CD14-positive monocyte (primary cell): ENCODE data around the gene GMCL2. TPM values are rescaled to one million over a fixed set of nuclear protein-coding genes. Genes with fewer than 3 reads are reported as not detected.

ENCODE experiments used
- DNase-seq, 3 donors: peaks; one replicate each; pipeline ENCODE4 v3.0.0-alpha.2; 2011 to 2022
- H2AFZ ChIP-seq: 2 replicates; pipeline ENCODE4 v1.6.0; 2012; ENCODE audit warnings: mild to moderate bottlenecking, low read depth, low read length, inconsistent platforms; ENCODE audit not compliant: insufficient read depth, poor library complexity, severe bottlenecking
- H3K27ac ChIP-seq, 2 donors: 1 replicate in 1 of 2; 2 replicates in 1 of 2; pipeline ENCODE4 v1.5.1; 2012 to 2013; ENCODE audit warnings: low read length in 2 of 2, control low read depth in 1 of 2, inconsistent platforms in 1 of 2, low read depth in 1 of 2, mild to moderate bottlenecking in 1 of 2
- H3K27me3 ChIP-seq, 2 donors: one replicate each; pipeline versions ENCODE4 v1.6.0 to v1.6.1; 2011 to 2013; ENCODE audit warnings: low read length in 2 of 2; ENCODE audit not compliant: control insufficient read depth in 2 of 2, insufficient read depth in 2 of 2
- H3K36me3 ChIP-seq, 2 donors: replicated peaks in 1 of 2; 1 replicate in 1 of 2; 2 replicates in 1 of 2; pipeline versions ENCODE4 v1.5.1 to v1.6.1; 2012 to 2013; ENCODE audit warnings: low read length in 2 of 2, control low read depth in 1 of 2, inconsistent platforms in 1 of 2, mild to moderate bottlenecking in 1 of 2; ENCODE audit not compliant: insufficient read depth in 2 of 2, control insufficient read depth in 1 of 2
- H3K4me1 ChIP-seq, 2 donors: 1 replicate in 1 of 2; 2 replicates in 1 of 2; pipeline versions ENCODE4 v1.5.1 to v1.6.1; 2012 to 2013; ENCODE audit warnings: low read length in 2 of 2, control low read depth in 1 of 2, inconsistent platforms in 1 of 2, mild to moderate bottlenecking in 1 of 2, moderate library complexity in 1 of 2; ENCODE audit not compliant: insufficient read depth in 2 of 2, control insufficient read depth in 1 of 2
- H3K4me2 ChIP-seq: replicated peaks from 2 replicates; pipeline ENCODE3; 2012; ENCODE audit warnings: low read length, moderate library complexity, mild to moderate bottlenecking; ENCODE audit not compliant: poor library complexity, severe bottlenecking; ENCODE audit errors: extremely low read depth
- H3K4me3 ChIP-seq, 3 experiments: fragments of 200-600 bp in 1 of 3; sonication (generic) in 1 of 3; replicated peaks in 1 of 3; 1 replicate in 2 of 3; 2 replicates in 1 of 3; pipeline ENCODE4 v1.5.1; 2011 to 2013; ENCODE audit warnings: low read length in 3 of 3, mild to moderate bottlenecking in 3 of 3, control low read depth in 2 of 3, low read depth in 2 of 3, inconsistent platforms in 1 of 3, moderate library complexity in 1 of 3
- H3K79me2 ChIP-seq: 2 replicates; pipeline ENCODE4 v1.6.0; 2012; ENCODE audit warnings: mild to moderate bottlenecking, control low read depth, inconsistent platforms, low read length, moderate library complexity; ENCODE audit not compliant: insufficient read depth
- H3K9ac ChIP-seq: 2 replicates; pipeline ENCODE4 v1.6.0; 2017; ENCODE audit warnings: low read length, mild to moderate bottlenecking; ENCODE audit not compliant: insufficient read depth, poor library complexity, severe bottlenecking
- H3K9me3 ChIP-seq, 2 donors: replicated peaks in 1 of 2; 1 replicate in 1 of 2; 2 replicates in 1 of 2; pipeline versions ENCODE4 v1.5.1 to v1.6.1; 2012 to 2013; ENCODE audit warnings: low read length in 2 of 2, control low read depth in 1 of 2; ENCODE audit not compliant: control insufficient read depth in 1 of 2, insufficient read depth in 1 of 2
- H4K20me1 ChIP-seq: 2 replicates; pipeline ENCODE4 v1.6.0; 2012; ENCODE audit warnings: mild to moderate bottlenecking, low read length, control low read depth, moderate library complexity; ENCODE audit not compliant: insufficient read depth
- H3K27ac Mint-ChIP-seq, 7 donors: one replicate each; pipeline ENCODE4 v1.8.0; 2020; ENCODE audit warnings: mild to moderate bottlenecking in 7 of 7, mixed read lengths in 7 of 7, moderate library complexity in 6 of 7, inconsistent platforms in 2 of 7
- H3K27me3 Mint-ChIP-seq, 3 donors: one replicate each; pipeline ENCODE4 v1.8.0; 2021 to 2022; ENCODE audit warnings: low read depth in 3 of 3, mild to moderate bottlenecking in 3 of 3, mixed read lengths in 3 of 3, moderate library complexity in 3 of 3, inconsistent platforms in 1 of 3
- H3K36me3 Mint-ChIP-seq, 2 donors: one replicate each; pipeline ENCODE4 v1.8.0; 2020; ENCODE audit warnings: mixed read lengths in 2 of 2, inconsistent platforms in 1 of 2, mild to moderate bottlenecking in 1 of 2
- H3K4me1 Mint-ChIP-seq: one replicate; pipeline ENCODE4 v1.8.0; 2020; ENCODE audit warnings: mild to moderate bottlenecking, mixed read lengths
- H3K4me3 Mint-ChIP-seq, 2 donors: one replicate each; pipeline ENCODE4 v1.8.0; 2020; ENCODE audit warnings: mild to moderate bottlenecking in 2 of 2, mixed read lengths in 2 of 2, moderate library complexity in 1 of 2
- H3K9me3 Mint-ChIP-seq, 7 donors: one replicate each; pipeline ENCODE4 v1.8.0; 2020 to 2022; ENCODE audit warnings: mixed read lengths in 7 of 7, mild to moderate bottlenecking in 6 of 7, moderate library complexity in 6 of 7, inconsistent platforms in 2 of 7
- CTCF ChIP-seq: fragments of 200-600 bp; IDR thresholded peaks from one replicate; pipeline ENCODE4 v1.8.0; 2022; ENCODE audit warnings: antibody characterized with exemption, mild to moderate bottlenecking
- WGBS: methylation state at CpG from one replicate; pipeline ENCODE4 v1.1.5; 2013; ENCODE audit warnings: missing lambda C conversion rate; ENCODE audit not compliant: insufficient coverage; 5-methylcytosine and 5-hydroxymethylcytosine counted together
- intact Hi-C, 2 donors: fragments of 100-400 bp; cut with micrococcal nuclease; formaldehyde crosslinking; loops; one replicate each; pipeline versions ENCODE4 v1.15.0 to v1.15.1; 2023
- polyA plus RNA-seq, 3 donors: library from polyadenylated mRNA; depleted of rRNA in 1 of 3; unstranded in 2 of 3; stranded (reverse) in 1 of 3; fragments of 300-500 nt in 2 of 3; fragments of >200 nt in 1 of 3; fragmentation: Illumina TruSeq in 2 of 3; gene quantifications; 1 replicate in 2 of 3; 2 replicates in 1 of 3; pipeline ENCODE4 v1.2.3, GENCODE V29; 2012 to 2021

GMCL2 gene
- polyA plus RNA-seq, 3 donors: not detected

DNA sequence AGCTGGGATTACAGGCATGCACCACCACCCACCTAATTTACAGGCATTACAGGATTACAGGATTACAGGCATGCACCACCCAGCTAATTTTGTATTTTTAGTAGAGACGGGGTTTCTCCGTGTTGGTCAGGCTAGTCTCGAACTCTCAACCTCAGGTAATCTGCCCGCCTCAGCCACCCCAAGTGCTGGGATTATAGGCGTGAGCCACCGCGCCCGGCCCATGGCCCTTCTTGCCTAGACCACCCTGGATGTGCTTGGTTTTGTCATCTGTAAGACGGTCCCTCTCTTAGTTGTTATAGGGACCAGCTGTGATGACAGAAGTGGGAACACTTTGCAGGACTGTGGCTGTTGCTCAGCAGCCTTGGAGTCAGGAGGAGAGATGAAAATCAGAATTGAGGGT is 49.0 kb upstream of the GMCL2 start:
- peaks cover 77 to 90% of the 10 kb centered on the region in 2 donors for H3K4me1 ChIP-seq
- no peak overlapping the region for H3K9ac ChIP-seq
- Mint-ChIP-seq H3K4me3 (no peak overlapping the region), H3K27me3 (peaks cover 0 to 2% (median 0%) of the 10 kb centered on the region in 3 donors), H3K4me1 (peaks cover 75% of the 10 kb centered on the region), H3K27ac (peak overlapping the region in 2 of 7 donors; percentile 30 to 67), H3K9me3 (peaks cover 0 to 4% (median 0%) of the 10 kb centered on the region in 7 donors), H3K36me3 (peaks cover 3 to 4% of the 10 kb centered on the region in 2 donors)
- no peak overlapping the region for H2AFZ ChIP-seq
- intact Hi-C loops: no loop called here
- H3K9me3 ChIP-seq: no peaks in the 10 kb centered on the region
- peaks cover 11% of the 10 kb centered on the region for H3K79me2 ChIP-seq
- peaks cover 9% of the 10 kb centered on the region for H4K20me1 ChIP-seq
- no peak for TF ChIP-seq CTCF
- H3K36me3 ChIP-seq: peaks cover 0 to 2% of the 10 kb centered on the region in 2 donors
- 94% methylated on average over 6 of the region's 9 CpGs for WGBS
- H3K4me2 ChIP-seq: no peak overlapping the region
- no peak overlapping the region for H3K4me3 ChIP-seq
- no peaks in the 10 kb centered on the region for H3K27me3 ChIP-seq
- no peak for DNase-seq
- no peak overlapping the region for H3K27ac ChIP-seq

GRCh38 chr5:178235588-178235974 is 48.4 kb upstream of the GMCL2 start:
- no peak for TF ChIP-seq CTCF
- H3K4me3 Mint-ChIP-seq: no peak overlapping the region
- H3K27me3 ChIP-seq: no peaks in the 10 kb centered on the region
- peaks cover 75% of the 10 kb centered on the region for H3K4me1 Mint-ChIP-seq
- peaks cover 77 to 90% of the 10 kb centered on the region in 2 donors for H3K4me1 ChIP-seq
- H3K79me2 ChIP-seq: peaks cover 16% of the 10 kb centered on the region
- no peak for DNase-seq
- H3K9ac ChIP-seq: no peak overlapping the region
- no peak overlapping the region for H3K4me3 ChIP-seq
- H3K27ac ChIP-seq: no peak overlapping the region
- H3K36me3 ChIP-seq: peaks cover 0 to 7% of the 10 kb centered on the region in 2 donors
- no peak overlapping the region for H3K27ac Mint-ChIP-seq
- no peak overlapping the region for H3K4me2 ChIP-seq
- H3K27me3 Mint-ChIP-seq: peaks cover 0 to 2% (median 0%) of the 10 kb centered on the region in 3 donors
- peaks cover 0 to 2% (median 0%) of the 10 kb centered on the region in 7 donors for H3K9me3 Mint-ChIP-seq
- H3K9me3 ChIP-seq: no peaks in the 10 kb centered on the region
- no CpG with 5 or more reads among the region's 3 CpGs for WGBS
- no peak overlapping the region for H2AFZ ChIP-seq
- intact Hi-C loops: no loop called here
- peaks cover 8 to 10% of the 10 kb centered on the region in 2 donors for H3K36me3 Mint-ChIP-seq
- peaks cover 14% of the 10 kb centered on the region for H4K20me1 ChIP-seq
